SU-DHL-6 (cell line): ENCODE results near the gene MDFI.

Experiments used
- H2AFZ ChIP-seq: fragments of 200-600 bp; sonication (generic); 2 replicates; pipeline ENCODE4 v1.6.1; 2014; ENCODE audit warnings: low read depth, mild to moderate bottlenecking, moderate library complexity, mixed read lengths, antibody characterized with exemption, low read length; ENCODE audit not compliant: severe bottlenecking
- H3F3A ChIP-seq: fragments of 200-600 bp; shearing (Covaris generic); 2 replicates; pipeline ENCODE4 v1.6.0; 2016; ENCODE audit warnings: antibody characterized with exemption, mild to moderate bottlenecking; ENCODE audit not compliant: insufficient read depth
- H3K27ac ChIP-seq: fragments of 200-600 bp; sonication (generic); 2 replicates; pipeline ENCODE4 v1.5.1; 2016; ENCODE audit warnings: low read depth, mild to moderate bottlenecking, low read length, moderate library complexity, mixed read lengths
- H3K27me3 ChIP-seq: fragments of 200-600 bp; sonication (generic), shearing (Covaris generic); 2 replicates; pipeline ENCODE4 v1.6.0; 2014; ENCODE audit warnings: mild to moderate bottlenecking, low read length
- H3K36me3 ChIP-seq: fragments of 200-600 bp; sonication (generic); 2 replicates; pipeline ENCODE4 v1.6.1; 2014; ENCODE audit warnings: mild to moderate bottlenecking, low read length, mixed read lengths
- H3K4me2 ChIP-seq: fragments of 300-600, 200-600 bp; shearing (Covaris generic), sonication (generic); 2 replicates; pipeline ENCODE4 v1.6.0; 2014; ENCODE audit warnings: low read length, low read depth, mild to moderate bottlenecking; ENCODE audit not compliant: poor library complexity, severe bottlenecking
- H3K4me3 ChIP-seq: fragments of 200-600 bp; sonication (generic); 2 replicates; pipeline ENCODE4 v1.5.1; 2014; ENCODE audit warnings: antibody characterized with exemption, low read length, mild to moderate bottlenecking, mixed read lengths; ENCODE audit not compliant: insufficient read depth, poor library complexity, severe bottlenecking
- H3K79me2 ChIP-seq: fragments of 200-600 bp; sonication (generic); 2 replicates; pipeline ENCODE4 v1.6.1; 2014; ENCODE audit warnings: mild to moderate bottlenecking, low read length, moderate library complexity; ENCODE audit not compliant: insufficient read depth
- H3K9ac ChIP-seq: fragments of 200-600 bp; sonication (generic); 2 replicates; pipeline ENCODE4 v1.7.0; 2014; ENCODE audit warnings: mild to moderate bottlenecking, low read length
- H3K9me2 ChIP-seq: fragments of 200-600 bp; sonication (generic); replicated peaks from 2 replicates; pipeline ENCODE4 v1.6.1; 2014; ENCODE audit warnings: low read length; ENCODE audit not compliant: insufficient read depth
- H3K9me3 ChIP-seq: fragments of 200-600 bp; sonication (generic); 2 replicates; pipeline ENCODE4 v1.6.1; 2014; ENCODE audit warnings: low read length, mixed read lengths; ENCODE audit not compliant: insufficient read depth
- H4K20me1 ChIP-seq: fragments of 200-600 bp; sonication (generic); 2 replicates; pipeline ENCODE4 v1.6.1; 2014; ENCODE audit warnings: low read depth, mild to moderate bottlenecking, antibody characterized with exemption, low read length, moderate library complexity, mixed read lengths
- EZH2phosphoT487 ChIP-seq: fragments of 200-600 bp; sonication (generic), shearing (Covaris generic); conservative IDR thresholded peaks from 2 replicates; pipeline ENCODE4 v1.6.1; 2018; ENCODE audit warnings: mild to moderate bottlenecking, antibody characterized with exemption, low read length, moderate library complexity, mixed read lengths
- TF ChIP-seq, protein P1 (sequence below): fragments of 200-600 bp; sonication (generic); IDR thresholded peaks from one replicate; pipeline ENCODE4 v1.5.1; 2017; ENCODE audit warnings: antibody characterized with exemption, mild to moderate bottlenecking, low read length, moderate library complexity; ENCODE audit not compliant: insufficient read depth, poor library complexity, severe bottlenecking

MDFI gene

DNA sequence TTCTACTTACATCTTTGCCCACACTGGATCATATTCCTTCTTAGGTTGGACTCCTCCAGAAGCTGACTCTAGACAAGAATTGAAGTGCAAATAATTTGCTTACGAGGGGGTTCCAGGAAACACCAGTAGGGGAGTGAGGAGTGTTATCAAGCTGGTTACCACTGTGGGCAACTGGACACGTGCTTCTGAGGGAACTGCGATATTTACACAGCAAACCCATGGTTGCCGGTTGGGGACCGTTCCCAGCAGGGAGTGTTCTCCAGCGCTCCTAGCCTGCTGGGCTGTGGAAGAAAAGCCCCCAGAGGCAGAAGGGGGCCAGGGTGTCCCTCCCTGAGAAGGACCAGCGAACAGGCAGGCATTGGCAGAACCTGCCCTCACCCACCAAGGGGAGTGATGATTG, 21.7 kb downstream of the MDFI start:
- no peak for TF ChIP-seq EZH2phosphoT487
- TF ChIP-seq, protein P1, sequence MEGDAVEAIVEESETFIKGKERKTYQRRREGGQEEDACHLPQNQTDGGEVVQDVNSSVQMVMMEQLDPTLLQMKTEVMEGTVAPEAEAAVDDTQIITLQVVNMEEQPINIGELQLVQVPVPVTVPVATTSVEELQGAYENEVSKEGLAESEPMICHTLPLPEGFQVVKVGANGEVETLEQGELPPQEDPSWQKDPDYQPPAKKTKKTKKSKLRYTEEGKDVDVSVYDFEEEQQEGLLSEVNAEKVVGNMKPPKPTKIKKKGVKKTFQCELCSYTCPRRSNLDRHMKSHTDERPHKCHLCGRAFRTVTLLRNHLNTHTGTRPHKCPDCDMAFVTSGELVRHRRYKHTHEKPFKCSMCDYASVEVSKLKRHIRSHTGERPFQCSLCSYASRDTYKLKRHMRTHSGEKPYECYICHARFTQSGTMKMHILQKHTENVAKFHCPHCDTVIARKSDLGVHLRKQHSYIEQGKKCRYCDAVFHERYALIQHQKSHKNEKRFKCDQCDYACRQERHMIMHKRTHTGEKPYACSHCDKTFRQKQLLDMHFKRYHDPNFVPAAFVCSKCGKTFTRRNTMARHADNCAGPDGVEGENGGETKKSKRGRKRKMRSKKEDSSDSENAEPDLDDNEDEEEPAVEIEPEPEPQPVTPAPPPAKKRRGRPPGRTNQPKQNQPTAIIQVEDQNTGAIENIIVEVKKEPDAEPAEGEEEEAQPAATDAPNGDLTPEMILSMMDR = no peak
- Histone ChIP-seq H3K36me3 (no peaks in the 10 kb centered on the region), H2AFZ (no peak overlapping the region), H3K4me2 (no peak overlapping the region), H3F3A (no peaks in the 10 kb centered on the region), H3K9ac (no peak overlapping the region), H3K9me3 (no peaks in the 10 kb centered on the region), H3K79me2 (no peaks in the 10 kb centered on the region), H3K27me3 (no peaks in the 10 kb centered on the region), H3K9me2 (no peaks in the 10 kb centered on the region), H3K27ac (no peak overlapping the region), H4K20me1 (no peaks in the 10 kb centered on the region), H3K4me3 (no peak overlapping the region)

- no peaks in the 10 kb centered on the region for H3K36me3 ChIP-seq
- no peak overlapping the region for H3K4me3 ChIP-seq
- H3K4me2 ChIP-seq = no peak overlapping the region
- H3K9ac ChIP-seq = no peak overlapping the region
- no peaks in the 10 kb centered on the region for H3K9me2 ChIP-seq
- no peaks in the 10 kb centered on the region for H4K20me1 ChIP-seq
- no peaks in the 10 kb centered on the region for H3K9me3 ChIP-seq
- no peak overlapping the region for H2AFZ ChIP-seq
- no peak for TF ChIP-seq EZH2phosphoT487
- TF ChIP-seq, protein P1 = no peak
- H3K79me2 ChIP-seq = no peaks in the 10 kb centered on the region
- H3K27ac ChIP-seq = no peak overlapping the region
- H3K27me3 ChIP-seq = no peaks in the 10 kb centered on the region
- H3F3A ChIP-seq = no peaks in the 10 kb centered on the region
These were observed 25.3 kb downstream of the MDFI start for GRCh38 chr6:41663568-41663967.

GRCh38 chr6:41664271-41664670, 26.0 kb downstream of the MDFI start:
- H3K27ac ChIP-seq = no peak overlapping the region
- H3K36me3 ChIP-seq = no peaks in the 10 kb centered on the region
- TF ChIP-seq, protein P1 = no peak
- no peak for TF ChIP-seq EZH2phosphoT487
- H3K79me2 ChIP-seq = no peaks in the 10 kb centered on the region
- no peaks in the 10 kb centered on the region for H3K9me3 ChIP-seq
- no peaks in the 10 kb centered on the region for H3K27me3 ChIP-seq
- no peak overlapping the region for H3K4me2 ChIP-seq
- H3K4me3 ChIP-seq = no peak overlapping the region
- no peaks in the 10 kb centered on the region for H3F3A ChIP-seq
- H2AFZ ChIP-seq = no peak overlapping the region
- H4K20me1 ChIP-seq = no peaks in the 10 kb centered on the region
- H3K9ac ChIP-seq = no peak overlapping the region
- H3K9me2 ChIP-seq = no peaks in the 10 kb centered on the region

GRCh38 chr6:41667195-41667594, 28.9 kb downstream of the MDFI start:
- Histone ChIP-seq H3K27me3 (no peaks in the 10 kb centered on the region), H3K9me2 (no peaks in the 10 kb centered on the region), H3K9ac (no peak overlapping the region), H3K79me2 (no peaks in the 10 kb centered on the region), H3K27ac (no peak overlapping the region), H4K20me1 (no peaks in the 10 kb centered on the region), H2AFZ (no peak overlapping the region), H3K9me3 (no peaks in the 10 kb centered on the region), H3K36me3 (no peaks in the 10 kb centered on the region), H3F3A (no peaks in the 10 kb centered on the region), H3K4me3 (no peak overlapping the region), H3K4me2 (no peak overlapping the region)
- TF ChIP-seq, protein P1 = no peak
- no peak for TF ChIP-seq EZH2phosphoT487
